Psoas muscle (tissue), 8 donors: ENCODE data around the gene RPP40. TPM values are rescaled to one million over a fixed set of nuclear protein-coding genes. Genes with fewer than 3 reads are reported as not detected.
A peak's percentile ranks its signal among the peaks of the same experiment; 100 is the strongest.

ENCODE experiments used
- ATAC-seq, 4 donors: fragments of 200-7000 bp; cut with Tn5 transposase; one replicate each; pipeline ENCODE4 v1.9.1; 2020; ENCODE audit warnings: moderate library complexity in 3 of 4, mild to moderate bottlenecking in 2 of 4
- DNase-seq, 2 donors: peaks; one replicate each; pipeline ENCODE4 v3.0.0-alpha.2; 2020
- H3K27ac ChIP-seq: fragments of 200-600 bp; one replicate; pipeline ENCODE4 v1.8.0; 2022
- H3K27me3 ChIP-seq, 3 donors: fragments of 200-600 bp in 1 of 3; one replicate each; pipeline versions ENCODE4 v1.6.1 to v1.8.0; 2013 to 2022; ENCODE audit warnings: low read length in 2 of 3, mild to moderate bottlenecking in 2 of 3, moderate library complexity in 1 of 3; ENCODE audit not compliant: insufficient read depth in 3 of 3
- H3K36me3 ChIP-seq, 2 donors: fragments of 200-600 bp in 1 of 2; one replicate each; pipeline versions ENCODE4 v1.6.1 to v1.8.0; 2013 to 2022; ENCODE audit warnings: low read depth in 1 of 2, mild to moderate bottlenecking in 1 of 2, moderate library complexity in 1 of 2; ENCODE audit not compliant: insufficient read depth in 1 of 2
- H3K4me1 ChIP-seq: fragments of 200-600 bp; one replicate; pipeline ENCODE4 v1.8.0; 2022
- H3K4me3 ChIP-seq: fragments of 200-600 bp; one replicate; pipeline ENCODE4 v1.8.0; 2022; ENCODE audit warnings: mild to moderate bottlenecking
- H3K9me3 ChIP-seq: fragments of 200-600 bp; one replicate; pipeline ENCODE4 v1.8.0; 2022
- whole genome bisulfite sequencing, 3 donors: extraction: QIAGEN DNeasy Blood & Tissue Kit; methylation state at CpG; one replicate each; pipeline versions ENCODE4 v1.1.6 to v1.1.7; 2013; 5-methylcytosine and 5-hydroxymethylcytosine counted together
- intact Hi-C, 2 donors: fragments of 100-400 bp; cut with DNase I; formaldehyde crosslinking; loops; one replicate each; pipeline versions ENCODE4 v1.11.0 to v1.14.2; 2022
- polyA plus RNA-seq, 3 donors: library from polyadenylated mRNA; stranded (reverse); fragments of 200-250 nt; gene quantifications; one replicate each; pipeline ENCODE4 v1.2.3, GENCODE V29; 2013
- total RNA-seq, 4 donors: library from RNA; stranded (reverse); fragmentation: NEBNext Ultra II Directional in 2 of 4; extraction: Animal tissue kit (Norgen Biotek cat#: 25700) in 2 of 4; gene quantifications; one replicate each; pipeline versions ENCODE4 v1.2.1 to v1.2.4, GENCODE V29; 2021 to 2023
- TF ChIP-seq, protein P1 (sequence below): fragments of 200-600 bp; IDR thresholded peaks from one replicate; pipeline ENCODE4 v1.8.0; 2022; ENCODE audit warnings: antibody characterized with exemption
- donor health status: healthy with polysubstance abuse.
- donor health status: DM: no; HTN: no; CAD: no; lungs with moderate emphysema.
- donor health status: Bipolar disorder and iron deficiency.
- donor health status: healthy.
- donor health status: DM: yes; HTN: yes; CAD: no.
- donor health status: DM: no; HTN: no; CAD: no.
- donor health status: DM: no; HTN: no; CAD: no.
- donor health status: DM: yes; HTN: yes; CAD: no.

RPP40 gene
- total and polyA plus RNA-seq, 7 donors = 4.2 to 34.5 (median 9.3) TPM

DNA sequence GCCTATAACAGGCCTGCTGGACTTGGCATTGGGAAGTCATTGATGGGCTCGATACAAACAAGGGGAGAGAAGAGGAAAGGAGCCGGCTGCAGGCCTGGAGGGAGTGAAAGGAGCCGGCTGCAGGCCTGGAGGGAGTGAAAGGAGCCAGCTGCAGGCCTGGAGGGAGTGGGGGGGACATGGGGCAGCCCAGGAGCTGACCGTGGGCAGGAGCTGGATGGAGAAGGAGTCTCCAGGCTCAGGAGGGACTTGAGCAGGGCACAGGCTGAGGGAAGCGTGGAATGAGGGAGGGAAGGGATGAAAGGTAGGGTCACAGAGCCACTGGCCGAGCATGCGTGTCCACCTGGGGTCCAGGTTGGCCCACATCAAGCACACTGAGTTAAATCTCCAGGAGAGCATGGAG is 32.0 kb downstream of the RPP40 start:
- 90 to 94% (median 93%) methylated on average over 7 of the region's 7 CpGs for WGBS, 3 donors
- peaks cover 23% of the 10 kb centered on the region for H3K4me1 ChIP-seq
- no peak for ATAC-seq

DNA sequence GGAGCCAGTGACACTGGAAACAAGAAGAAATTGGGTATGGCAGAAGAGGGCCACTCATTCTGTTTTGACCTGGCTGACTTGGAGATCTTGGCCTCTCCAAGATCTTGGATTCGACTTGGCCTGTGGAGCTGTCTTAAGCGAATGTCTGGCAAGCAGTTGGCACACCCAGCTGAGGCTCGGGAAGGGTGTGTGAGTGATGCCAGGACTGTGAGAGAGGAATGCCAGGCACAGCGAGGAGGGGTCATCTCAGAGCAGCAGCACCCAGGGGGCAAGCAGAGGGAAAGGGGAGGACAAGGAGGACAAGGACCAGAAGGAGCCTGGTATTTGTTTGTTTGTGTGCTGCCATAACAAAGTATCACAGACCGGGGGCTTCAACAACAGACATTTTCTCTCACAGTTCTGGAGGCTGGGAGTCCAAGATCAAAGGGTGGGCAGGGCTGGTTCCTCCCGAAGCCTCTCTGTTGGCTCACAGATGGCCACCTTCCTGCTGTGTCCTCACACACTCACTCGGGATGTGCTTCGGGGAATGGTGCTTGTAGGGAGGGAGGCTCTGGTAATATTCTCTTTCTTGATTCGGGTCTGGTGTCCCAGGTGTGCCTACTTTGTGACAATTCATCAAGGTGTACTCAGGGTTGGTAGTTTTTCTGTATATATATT is 33.0 kb downstream of the RPP40 start:
- TF ChIP-seq, protein P1, sequence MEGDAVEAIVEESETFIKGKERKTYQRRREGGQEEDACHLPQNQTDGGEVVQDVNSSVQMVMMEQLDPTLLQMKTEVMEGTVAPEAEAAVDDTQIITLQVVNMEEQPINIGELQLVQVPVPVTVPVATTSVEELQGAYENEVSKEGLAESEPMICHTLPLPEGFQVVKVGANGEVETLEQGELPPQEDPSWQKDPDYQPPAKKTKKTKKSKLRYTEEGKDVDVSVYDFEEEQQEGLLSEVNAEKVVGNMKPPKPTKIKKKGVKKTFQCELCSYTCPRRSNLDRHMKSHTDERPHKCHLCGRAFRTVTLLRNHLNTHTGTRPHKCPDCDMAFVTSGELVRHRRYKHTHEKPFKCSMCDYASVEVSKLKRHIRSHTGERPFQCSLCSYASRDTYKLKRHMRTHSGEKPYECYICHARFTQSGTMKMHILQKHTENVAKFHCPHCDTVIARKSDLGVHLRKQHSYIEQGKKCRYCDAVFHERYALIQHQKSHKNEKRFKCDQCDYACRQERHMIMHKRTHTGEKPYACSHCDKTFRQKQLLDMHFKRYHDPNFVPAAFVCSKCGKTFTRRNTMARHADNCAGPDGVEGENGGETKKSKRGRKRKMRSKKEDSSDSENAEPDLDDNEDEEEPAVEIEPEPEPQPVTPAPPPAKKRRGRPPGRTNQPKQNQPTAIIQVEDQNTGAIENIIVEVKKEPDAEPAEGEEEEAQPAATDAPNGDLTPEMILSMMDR = no peak
- Histone ChIP-seq H3K4me1 (peaks cover 23% of the 10 kb centered on the region), H3K27me3 (no peaks in the 10 kb centered on the region), H3K9me3 (no peaks in the 10 kb centered on the region), H3K4me3 (no peak overlapping the region), H3K27ac (no peak overlapping the region), H3K36me3 (no peaks in the 10 kb centered on the region)
- 34 to 53% (median 43%) methylated on average over 9 of the region's 9 CpGs for WGBS, 3 donors
- no peak for DNase-seq
- intact Hi-C loops = no loop called here
- ATAC-seq = peak in 3 of 4 donors; percentile 43 to 64 (median 53)

More for the DNA sequence above, 32.0 kb downstream of the RPP40 start:
- no peak for DNase-seq
- no peaks in the 10 kb centered on the region for H3K27me3 ChIP-seq
- no peak overlapping the region for H3K27ac ChIP-seq
- H3K4me3 ChIP-seq = no peak overlapping the region
- TF ChIP-seq, protein P1 = no peak
- intact Hi-C loops = no loop called here
- H3K9me3 ChIP-seq = no peaks in the 10 kb centered on the region
- H3K36me3 ChIP-seq = no peaks in the 10 kb centered on the region

DNA sequence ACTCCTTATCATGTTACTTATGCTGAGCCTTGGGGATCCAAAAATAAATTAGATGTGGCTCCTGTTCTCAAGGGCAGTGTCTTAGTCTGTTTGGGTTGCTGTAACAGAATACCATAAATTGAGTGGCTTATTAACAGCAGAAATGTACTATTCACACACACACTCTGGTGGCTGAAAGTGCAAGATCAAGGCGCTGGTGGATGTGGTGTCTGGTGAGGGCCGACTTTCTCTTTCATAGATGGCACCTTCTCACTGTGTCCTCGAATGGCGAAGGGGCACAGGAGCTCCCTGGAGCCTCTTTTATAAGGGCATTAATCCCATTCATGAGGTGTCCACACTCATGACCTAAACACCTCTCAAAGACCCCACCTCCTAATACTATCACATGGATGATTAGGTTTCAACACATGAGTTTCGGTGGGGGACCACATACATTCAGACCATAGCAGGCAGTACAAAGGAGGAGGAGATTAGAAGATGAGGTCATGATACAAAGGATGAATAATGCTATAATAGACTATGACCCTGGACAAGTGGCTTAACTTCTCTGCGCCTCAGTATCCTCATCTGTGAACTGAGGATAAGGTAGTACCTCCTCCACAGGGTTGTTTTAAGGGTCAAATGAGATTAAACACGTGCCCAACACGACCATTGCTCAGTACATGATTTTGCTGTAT is 34.1 kb downstream of the RPP40 start:
- no peaks in the 10 kb centered on the region for H3K27me3 ChIP-seq
- H3K36me3 ChIP-seq = no peaks in the 10 kb centered on the region
- WGBS, 3 donors = 74 to 97% (median 83%) methylated on average over 8 of the region's 8 CpGs
- H3K9me3 ChIP-seq = no peaks in the 10 kb centered on the region
- H3K4me3 ChIP-seq = no peak overlapping the region
- ATAC-seq = peak in 2 of 4 donors; percentile 18 to 34
- H3K27ac ChIP-seq = peak overlapping the region; percentile 36
- DNase-seq = no peak
- H3K4me1 ChIP-seq = peaks cover 23% of the 10 kb centered on the region
- intact Hi-C loops = no loop called here
- TF ChIP-seq, protein P1 = no peak

DNA sequence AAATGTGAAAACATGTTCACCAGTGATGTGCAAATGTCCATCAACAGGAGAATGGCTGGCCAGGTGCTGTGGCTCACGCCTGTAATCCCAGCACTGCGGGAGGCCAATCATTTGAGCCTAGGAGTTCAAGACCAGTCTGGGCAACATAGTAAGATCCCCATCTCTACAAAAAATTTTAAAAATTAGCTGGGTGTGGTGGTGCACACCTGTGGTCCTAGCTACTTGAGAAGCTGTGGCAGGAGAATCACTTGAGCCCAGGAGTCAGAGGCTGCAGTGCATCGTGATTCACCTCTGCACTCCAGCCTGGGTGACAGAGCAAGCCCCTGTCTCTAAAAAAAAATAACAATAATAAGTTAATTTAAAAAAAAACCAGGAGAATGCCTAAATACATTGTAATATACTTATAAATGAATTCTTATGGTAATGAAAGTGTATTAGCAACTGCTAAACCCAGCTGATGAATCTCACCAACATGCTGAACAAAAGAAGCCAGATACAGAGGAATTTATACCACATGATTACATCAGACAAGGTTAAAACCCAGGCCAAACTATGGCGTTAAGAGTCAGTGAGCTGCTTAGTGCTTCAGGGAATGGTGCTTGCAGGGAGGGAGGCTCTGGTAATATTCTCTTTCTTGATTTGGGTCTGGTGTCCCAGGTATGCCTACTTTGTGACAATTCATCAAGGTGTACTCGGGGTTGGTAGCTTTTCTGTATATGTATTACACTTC is 36.4 kb downstream of the RPP40 start:
- Histone ChIP-seq H3K9me3 (no peaks in the 10 kb centered on the region), H3K36me3 (no peaks in the 10 kb centered on the region), H3K27me3 (no peaks in the 10 kb centered on the region), H3K4me3 (no peak overlapping the region), H3K27ac (no peak overlapping the region), H3K4me1 (peaks cover 12% of the 10 kb centered on the region)
- intact Hi-C loops = no loop called here
- TF ChIP-seq, protein P1 = no peak
- DNase-seq (no peak), ATAC-seq (no peak)
- 76 to 86% (median 81%) methylated on average over 5 of the region's 5 CpGs for WGBS, 3 donors
